SK-N-SH (cell line): ENCODE results near the gene SIRPA. TPM values are rescaled to one million over a fixed set of nuclear protein-coding genes. Genes with fewer than 3 reads are reported as not detected.

Experiments used
- CTCF ChIA-PET: fragments of 300-600, 350-600 bp; formaldehyde crosslinking; extraction: SDS; loops from one replicate; lab custom pipeline; 2021; lab: Yijun Ruan, JAX
- POLR2A ChIA-PET: fragments of 350-600 bp; sonication (Branson Sonifier 250); formaldehyde crosslinking; extraction: SDS; loops from one replicate; lab custom pipeline; 2020; ENCODE audit warnings: antibody characterized with exemption, inconsistent platforms; lab: Yijun Ruan, JAX
- DNase-seq: peaks from one replicate; pipeline ENCODE4 v3.0.0; 2012
- H2AFZ ChIP-seq: fragments of 200-600 bp; sonication (generic); 2 replicates; pipeline ENCODE4 v1.8.1; 2016; ENCODE audit warnings: antibody characterized with exemption, mild to moderate bottlenecking, low read depth
- H3F3A ChIP-seq: fragments of 200-600 bp; sonication (generic); replicated peaks from 2 replicates; pipeline ENCODE3; 2016; ENCODE audit warnings: antibody characterized with exemption, mild to moderate bottlenecking; ENCODE audit not compliant: insufficient read depth
- H3K27ac ChIP-seq, 2 experiments: fragments of 200-500 bp in 1 of 2; fragments of 200-600 bp in 1 of 2; sonication (Bioruptor generic) in 1 of 2; sonication (generic), shearing (Covaris generic) in 1 of 2; 2 replicates each; pipeline versions ENCODE4 v1.5.1 to v1.6.1; 2014 to 2016; ENCODE audit warnings: low read depth in 2 of 2, inconsistent platforms in 1 of 2, low read length in 1 of 2, mild to moderate bottlenecking in 1 of 2, mixed read lengths in 1 of 2
- H3K27me3 ChIP-seq: fragments of 200-600 bp; sonication (generic), shearing (Covaris generic); 2 replicates; pipeline ENCODE4 v1.6.1; 2016; ENCODE audit warnings: mixed run types; ENCODE audit not compliant: insufficient read depth
- H3K36me3 ChIP-seq, 2 experiments: fragments of 200-500 bp in 1 of 2; fragments of 200-600 bp in 1 of 2; sonication (Bioruptor generic) in 1 of 2; sonication (generic) in 1 of 2; replicated peaks in 1 of 2; 2 replicates each; pipeline versions ENCODE3 to v1.5.1; 2014 to 2016; ENCODE audit warnings: low read length in 1 of 2, mild to moderate bottlenecking in 1 of 2; ENCODE audit not compliant: insufficient read depth in 2 of 2, control insufficient read depth in 1 of 2
- H3K4me1 ChIP-seq, 2 experiments: fragments of 200-500 bp in 1 of 2; fragments of 200-600 bp in 1 of 2; sonication (Bioruptor generic) in 1 of 2; sonication (generic), shearing (Covaris generic) in 1 of 2; 2 replicates each; pipeline versions ENCODE4 v1.5.1 to v1.6.1; 2014 to 2016; ENCODE audit warnings: low read depth in 1 of 2, low read length in 1 of 2, mixed run types in 1 of 2; ENCODE audit not compliant: insufficient read depth in 2 of 2, control insufficient read depth in 1 of 2
- H3K4me2 ChIP-seq: fragments of 200-600 bp; sonication (generic), shearing (Covaris generic); 2 replicates; pipeline ENCODE4 v1.6.1; 2017; ENCODE audit warnings: mixed run types
- H3K4me3 ChIP-seq, 2 experiments: fragments of 200-500 bp in 1 of 2; fragments of 200-600 bp in 1 of 2; sonication (Bioruptor generic) in 1 of 2; sonication (generic), shearing (Covaris generic) in 1 of 2; 2 replicates each; pipeline versions ENCODE4 v1.5.1 to v1.8.1; 2014 to 2016; ENCODE audit warnings: low read depth in 2 of 2, inconsistent platforms in 1 of 2, low read length in 1 of 2, mild to moderate bottlenecking in 1 of 2, mixed read lengths in 1 of 2, moderate library complexity in 1 of 2
- H3K79me2 ChIP-seq: fragments of 200-600 bp; sonication (generic); 2 replicates; pipeline ENCODE4 v1.8.1; 2017; ENCODE audit warnings: mild to moderate bottlenecking; ENCODE audit not compliant: insufficient read depth
- H3K9ac ChIP-seq: fragments of 200-600 bp; sonication (generic); 2 replicates; pipeline ENCODE4 v1.6.1; 2017; ENCODE audit warnings: mixed run types
- H3K9me2 ChIP-seq: fragments of 200-600 bp; sonication (generic); 2 replicates; pipeline ENCODE4 v1.6.1; 2017; ENCODE audit warnings: mixed run types
- H3K9me3 ChIP-seq: fragments of 200-600 bp; sonication (generic); 2 replicates; pipeline ENCODE4 v1.6.1; 2017; ENCODE audit warnings: mixed run types, mild to moderate bottlenecking, moderate library complexity
- H4K20me1 ChIP-seq: fragments of 200-600 bp; sonication (generic); 2 replicates; pipeline ENCODE4 v1.6.1; 2017; ENCODE audit warnings: mild to moderate bottlenecking, mixed run types; ENCODE audit not compliant: insufficient read depth
- CHD2 ChIP-seq: fragments of 150-350 bp; IDR thresholded peaks from 2 replicates; pipeline ENCODE4 v1.6.1; 2018; ENCODE audit warnings: low read length; ENCODE audit not compliant: partially characterized antibody
- ELF1 ChIP-seq: IDR thresholded peaks from 2 replicates; pipeline ENCODE4 v1.4.0; 2012
- FOXM1 ChIP-seq: IDR thresholded peaks from 2 replicates; pipeline ENCODE4 v1.4.0; 2012; ENCODE audit warnings: low read depth, mild to moderate bottlenecking
- MAX ChIP-seq: IDR thresholded peaks from 2 replicates; pipeline ENCODE4 v1.4.0; 2012; ENCODE audit warnings: low read depth
- NRF1 ChIP-seq: IDR thresholded peaks from 2 replicates; pipeline ENCODE4 v1.6.1; 2012; ENCODE audit warnings: low read depth, mild to moderate bottlenecking, low read length
- PBX3 ChIP-seq: IDR thresholded peaks from 2 replicates; pipeline ENCODE4; 2012
- RFX5 ChIP-seq: IDR thresholded peaks from 2 replicates; pipeline ENCODE4 v1.6.1; 2012; ENCODE audit warnings: mild to moderate bottlenecking, improper control_type of control experiment, low read length
- SIN3A ChIP-seq: IDR thresholded peaks from 2 replicates; pipeline ENCODE4 v1.6.1; 2012; ENCODE audit warnings: low read depth, mild to moderate bottlenecking, low read length, moderate library complexity, borderline replicate concordance
- TCF12 ChIP-seq: IDR thresholded peaks from 2 replicates; pipeline ENCODE4 v1.4.0; 2012
- TEAD4 ChIP-seq: IDR thresholded peaks from 2 replicates; pipeline ENCODE4 v1.4.0; 2012; ENCODE audit warnings: mild to moderate bottlenecking, borderline replicate concordance; ENCODE audit not compliant: insufficient read depth
- USF2 ChIP-seq: fragments of 150-350 bp; IDR thresholded peaks from 2 replicates; pipeline ENCODE4 v1.6.1; 2017; ENCODE audit warnings: antibody characterized with exemption, low read length, low read depth, borderline replicate concordance
- WGBS: methylation state at CpG from one replicate; pipeline ENCODE4 v1.1.6; 2017; ENCODE audit warnings: low lambda C conversion rate; 5-methylcytosine and 5-hydroxymethylcytosine counted together
- polyA plus RNA-seq, 3 experiments: library from polyadenylated mRNA; depleted of rRNA; stranded (reverse); fragments of >200 nt; gene quantifications; 2 replicates each; pipeline ENCODE4 v1.2.3, GENCODE V29; 2012
- TF ChIP-seq, protein P1 (sequence below): IDR thresholded peaks from 2 replicates; pipeline ENCODE4 v1.4.0; 2012; ENCODE audit warnings: low read depth, borderline replicate concordance
- TF ChIP-seq, protein P2 (sequence below): IDR thresholded peaks from 2 replicates; pipeline ENCODE4 v1.6.1; 2012; ENCODE audit warnings: mild to moderate bottlenecking, low read depth, low read length, moderate library complexity

Gene SIRPA
- polyA plus RNA-seq, 1 of the 3 experiments (the other 2 are of a cell fraction): 9.1 TPM

- Histone ChIP-seq H3K4me3 (no peak overlapping the region), H3K9ac (no peak overlapping the region), H3K36me3 (no peaks in the 10 kb centered on the region), H3K79me2 (no peaks in the 10 kb centered on the region), H2AFZ (no peak overlapping the region), H3K27ac (peak overlapping the region in 1 of 2 experiments; percentile 34; a peak in 1 of 4 replicates), H3K9me2 (no peaks in the 10 kb centered on the region), H3K9me3 (no peaks in the 10 kb centered on the region), H4K20me1 (no peaks in the 10 kb centered on the region), H3K4me1 (peaks cover 0 to 27% of the 10 kb centered on the region in 2 experiments; a peak in 1 of 4 replicates), H3K4me2 (no peak overlapping the region), H3K27me3 (no peaks in the 10 kb centered on the region), H3F3A (no peaks in the 10 kb centered on the region)
- POLR2A ChIA-PET: no interaction called here
- TF ChIP-seq ELF1: no peak
- TF ChIP-seq, protein P1, sequence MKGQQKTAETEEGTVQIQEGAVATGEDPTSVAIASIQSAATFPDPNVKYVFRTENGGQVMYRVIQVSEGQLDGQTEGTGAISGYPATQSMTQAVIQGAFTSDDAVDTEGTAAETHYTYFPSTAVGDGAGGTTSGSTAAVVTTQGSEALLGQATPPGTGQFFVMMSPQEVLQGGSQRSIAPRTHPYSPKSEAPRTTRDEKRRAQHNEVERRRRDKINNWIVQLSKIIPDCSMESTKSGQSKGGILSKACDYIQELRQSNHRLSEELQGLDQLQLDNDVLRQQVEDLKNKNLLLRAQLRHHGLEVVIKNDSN: no peak
- TF ChIP-seq SIN3A: no peak
- WGBS: 52% methylated on average over 4 of the region's 7 CpGs
- DNase-seq: no peak
- CTCF ChIA-PET: interaction anchor here (0.6 to 0.7 kb wide), 2 partner anchors 11 to 74 kb away, joined by 3 read pairs; no protein-coding TSS in a partner anchor
Measured at GRCh38 chr20:1876217-1876921, 18.8 kb upstream of the SIRPA start.

GRCh38 chr20:1876975-1877608 is 18.1 kb upstream of the SIRPA start:
- peaks cover 0 to 27% of the 10 kb centered on the region in 2 experiments; a peak in 1 of 4 replicates for H3K4me1 ChIP-seq
- no peak overlapping the region for H3K4me3 ChIP-seq
- H3K9ac ChIP-seq: no peak overlapping the region
- no peaks in the 10 kb centered on the region for H3K27me3 ChIP-seq
- no peak overlapping the region for H2AFZ ChIP-seq
- H3K79me2 ChIP-seq: no peaks in the 10 kb centered on the region
- TF ChIP-seq CHD2: no peak
- TF ChIP-seq SIN3A: no peak
- TF ChIP-seq FOXM1: no peak
- TF ChIP-seq, protein P2, sequence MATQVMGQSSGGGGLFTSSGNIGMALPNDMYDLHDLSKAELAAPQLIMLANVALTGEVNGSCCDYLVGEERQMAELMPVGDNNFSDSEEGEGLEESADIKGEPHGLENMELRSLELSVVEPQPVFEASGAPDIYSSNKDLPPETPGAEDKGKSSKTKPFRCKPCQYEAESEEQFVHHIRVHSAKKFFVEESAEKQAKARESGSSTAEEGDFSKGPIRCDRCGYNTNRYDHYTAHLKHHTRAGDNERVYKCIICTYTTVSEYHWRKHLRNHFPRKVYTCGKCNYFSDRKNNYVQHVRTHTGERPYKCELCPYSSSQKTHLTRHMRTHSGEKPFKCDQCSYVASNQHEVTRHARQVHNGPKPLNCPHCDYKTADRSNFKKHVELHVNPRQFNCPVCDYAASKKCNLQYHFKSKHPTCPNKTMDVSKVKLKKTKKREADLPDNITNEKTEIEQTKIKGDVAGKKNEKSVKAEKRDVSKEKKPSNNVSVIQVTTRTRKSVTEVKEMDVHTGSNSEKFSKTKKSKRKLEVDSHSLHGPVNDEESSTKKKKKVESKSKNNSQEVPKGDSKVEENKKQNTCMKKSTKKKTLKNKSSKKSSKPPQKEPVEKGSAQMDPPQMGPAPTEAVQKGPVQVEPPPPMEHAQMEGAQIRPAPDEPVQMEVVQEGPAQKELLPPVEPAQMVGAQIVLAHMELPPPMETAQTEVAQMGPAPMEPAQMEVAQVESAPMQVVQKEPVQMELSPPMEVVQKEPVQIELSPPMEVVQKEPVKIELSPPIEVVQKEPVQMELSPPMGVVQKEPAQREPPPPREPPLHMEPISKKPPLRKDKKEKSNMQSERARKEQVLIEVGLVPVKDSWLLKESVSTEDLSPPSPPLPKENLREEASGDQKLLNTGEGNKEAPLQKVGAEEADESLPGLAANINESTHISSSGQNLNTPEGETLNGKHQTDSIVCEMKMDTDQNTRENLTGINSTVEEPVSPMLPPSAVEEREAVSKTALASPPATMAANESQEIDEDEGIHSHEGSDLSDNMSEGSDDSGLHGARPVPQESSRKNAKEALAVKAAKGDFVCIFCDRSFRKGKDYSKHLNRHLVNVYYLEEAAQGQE: no peak
- no peak for TF ChIP-seq NRF1
- TF ChIP-seq RFX5: no peak
- no peak for TF ChIP-seq TEAD4
- TF ChIP-seq USF2: no peak
- no peak for TF ChIP-seq PBX3
- no peak for TF ChIP-seq MAX
- TF ChIP-seq ELF1: no peak
- TF ChIP-seq TCF12: no peak
- TF ChIP-seq, all 33 proteins: peak for 0
- no peaks in the 10 kb centered on the region for H3K9me3 ChIP-seq
- no peak overlapping the region for H3K4me2 ChIP-seq
- no peaks in the 10 kb centered on the region for H3K36me3 ChIP-seq
- no peaks in the 10 kb centered on the region for H4K20me1 ChIP-seq
- ChIA-PET CTCF (interaction anchor here (0.6 to 0.7 kb wide), 2 partner anchors 10 to 74 kb away, joined by 3 read pairs; no protein-coding TSS in a partner anchor), POLR2A (no interaction called here)
- peak; percentile 82 for DNase-seq
- H3K27ac ChIP-seq: no peak overlapping the region
- WGBS: 54% methylated on average over 8 of the region's 11 CpGs
- no peaks in the 10 kb centered on the region for H3K9me2 ChIP-seq
- no peaks in the 10 kb centered on the region for H3F3A ChIP-seq
